Eye (tissue), 1 donor: ENCODE measurements around the gene NOS1AP.
"Not testable (repeated sequence)": the region's sequence is repeated elsewhere in the genome, so short reads cannot be mapped to it uniquely, and the experiment has no call there.

Experiments
- DNase-seq: peaks from one replicate; pipeline ENCODE4 v3.0.0-alpha.2; 2015

Gene NOS1AP

DNA sequence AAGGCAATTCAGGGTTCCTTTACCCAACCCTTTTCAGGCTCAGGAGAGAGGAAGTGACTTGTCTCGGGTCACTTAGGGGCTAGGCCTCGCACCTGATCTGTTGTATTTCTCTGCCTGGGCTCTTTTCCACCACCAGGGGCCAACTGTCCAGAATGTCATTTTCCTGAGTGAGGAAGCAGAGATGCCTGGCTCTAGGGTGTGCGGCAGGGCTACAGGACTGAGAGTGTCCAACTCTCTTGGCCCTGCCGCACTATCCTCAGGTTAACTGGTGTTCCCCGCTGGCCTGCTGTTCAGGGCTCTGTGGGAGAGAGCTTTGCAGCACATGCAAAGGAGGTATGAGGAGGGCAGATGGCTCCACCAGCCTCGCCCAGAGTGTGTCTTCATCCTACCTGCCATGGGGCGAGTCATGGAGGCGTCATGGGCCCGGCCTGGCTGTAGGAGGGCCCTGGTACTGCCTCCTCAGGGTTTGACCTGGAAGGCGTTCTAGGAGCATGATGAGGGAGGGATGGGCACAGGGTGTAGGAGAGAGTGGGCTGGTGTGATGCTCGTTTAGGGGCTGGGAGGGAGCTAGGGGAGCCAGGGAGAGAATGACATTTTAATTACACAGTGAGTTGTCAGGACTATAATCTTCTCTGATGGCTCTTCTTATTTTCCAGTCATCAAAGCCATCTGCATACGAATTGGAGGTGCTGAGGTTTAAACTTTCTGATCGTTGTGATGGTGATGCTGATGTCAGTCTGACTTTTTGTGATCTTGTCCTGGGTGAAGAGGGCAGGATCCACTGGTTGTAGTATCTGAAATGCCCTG, 128.3 kb downstream of the NOS1AP start:
- DNase-seq: no peak

DNA sequence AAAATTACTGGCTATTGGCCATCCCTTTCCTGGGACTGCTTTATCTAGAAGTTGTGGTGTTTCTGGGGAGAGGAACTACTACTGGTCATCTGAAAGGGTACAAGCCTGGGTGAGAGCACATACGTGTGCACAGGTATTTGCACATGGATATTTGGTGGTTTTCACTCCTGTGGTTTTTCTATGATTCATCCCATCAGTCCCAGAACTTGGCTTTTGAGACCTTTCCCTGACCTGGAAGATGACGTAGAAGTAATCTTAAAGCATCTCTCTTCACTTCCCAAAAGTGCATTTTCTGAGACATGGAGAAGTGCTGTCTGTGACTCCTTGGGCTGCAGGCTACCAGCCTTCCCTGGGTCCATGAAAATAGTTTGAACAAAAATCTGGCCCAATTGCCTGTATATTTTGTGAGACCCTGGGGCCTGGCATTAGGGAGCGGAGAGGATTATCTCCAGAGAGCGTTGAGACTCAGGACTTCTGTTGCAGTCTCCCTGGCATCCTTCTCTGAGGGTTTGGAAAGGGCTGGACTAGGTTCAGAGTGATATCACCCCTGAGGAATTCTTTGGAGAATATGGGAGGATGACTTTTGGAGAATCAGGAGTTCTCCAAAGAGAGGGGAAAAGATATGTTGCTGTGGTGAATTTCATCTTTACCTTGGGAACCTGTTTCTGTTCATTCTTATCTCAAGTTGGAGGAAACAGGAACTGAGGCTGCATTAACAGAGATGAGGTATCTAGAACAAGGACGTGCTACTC, 130.8 kb downstream of the NOS1AP start:
- DNase-seq: no peak

DNA sequence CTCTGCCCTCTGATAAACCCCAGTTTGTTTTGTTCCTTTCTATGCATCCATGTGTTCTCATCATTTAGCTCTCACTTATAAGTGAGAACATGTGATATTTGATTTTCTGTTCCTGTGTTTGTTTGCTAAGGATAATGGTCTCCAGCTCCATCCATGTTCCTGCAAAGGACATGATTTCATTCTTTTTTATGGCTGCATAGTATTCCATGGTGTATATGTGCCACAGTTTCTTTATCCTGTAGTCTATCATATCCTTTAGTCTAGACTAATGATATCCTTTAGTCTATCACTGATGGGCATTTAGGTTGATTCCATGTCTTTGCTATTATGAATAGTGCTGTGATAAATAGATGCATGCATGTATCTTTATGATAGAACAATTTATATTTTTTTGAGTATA, 131.6 kb downstream of the NOS1AP start:
- not testable (repeated sequence) for DNase-seq

DNA sequence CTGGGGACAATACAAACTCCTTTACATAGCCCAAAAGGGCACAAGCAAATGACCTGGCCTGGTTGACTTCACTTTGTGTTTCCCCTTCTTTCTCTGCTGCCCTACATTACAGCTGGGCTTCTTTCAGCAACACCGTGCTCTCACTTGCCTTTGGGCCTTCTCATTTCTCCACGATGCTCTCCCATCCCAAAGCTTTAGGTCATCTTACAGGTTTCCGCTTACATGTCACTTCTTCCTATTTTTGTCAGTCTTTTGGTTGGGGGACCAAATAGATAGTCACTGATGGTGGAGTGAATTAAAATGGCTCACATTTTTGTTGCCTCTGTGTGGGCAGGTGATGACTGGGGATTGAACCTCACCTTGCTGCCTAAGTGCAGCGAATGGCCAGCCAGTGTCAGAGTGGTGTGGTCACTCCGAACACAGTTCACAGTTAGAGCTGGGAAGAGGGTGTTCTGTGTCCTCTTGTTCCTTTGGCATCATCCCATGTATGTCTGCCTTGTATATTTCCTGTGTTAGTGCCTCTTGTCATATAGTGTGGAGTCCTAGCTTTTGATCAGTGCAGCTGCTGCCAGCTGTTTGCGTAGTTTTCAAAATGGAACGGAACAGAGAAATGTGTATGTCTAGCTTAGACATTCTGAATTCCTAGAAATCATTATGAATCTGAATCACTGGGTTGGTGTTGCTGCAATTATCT, 134.8 kb downstream of the NOS1AP start:
- no peak for DNase-seq

DNA sequence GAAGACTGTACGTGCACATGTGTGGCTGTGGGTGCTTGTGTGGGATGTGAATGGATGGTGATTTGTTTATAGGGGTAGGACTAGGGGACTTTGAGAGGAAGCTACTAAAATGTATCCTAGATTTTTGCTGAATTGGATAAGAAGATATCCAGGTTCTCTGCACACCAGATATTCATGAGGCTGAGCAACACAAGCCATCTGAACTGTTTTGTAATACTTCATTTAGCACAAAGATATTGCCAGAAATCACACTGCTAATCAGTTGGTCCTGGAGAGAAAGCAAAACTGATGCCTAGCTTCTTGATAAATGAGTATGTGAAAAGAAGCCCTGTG, 135.3 kb downstream of the NOS1AP start:
- no peak for DNase-seq

DNA sequence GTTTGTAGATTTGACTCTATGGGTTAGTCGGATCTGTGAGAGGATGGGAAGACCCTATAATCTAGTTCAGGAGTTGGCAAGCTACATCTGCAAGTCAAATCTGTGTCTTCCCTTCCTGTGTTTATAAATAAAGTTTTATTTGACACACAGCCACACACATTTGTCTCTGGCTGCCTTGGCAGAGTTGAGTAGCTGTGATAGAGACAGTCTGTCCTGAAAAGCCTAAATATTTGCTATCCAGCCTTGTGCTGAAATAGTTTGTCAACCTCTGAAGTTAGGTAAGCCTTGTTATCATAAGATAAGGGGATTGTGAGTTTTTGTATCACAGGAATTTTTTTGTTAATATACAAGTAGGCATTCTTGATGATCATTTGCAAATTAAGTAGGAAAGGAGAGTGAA, 136.8 kb downstream of the NOS1AP start:
- no peak for DNase-seq

DNA sequence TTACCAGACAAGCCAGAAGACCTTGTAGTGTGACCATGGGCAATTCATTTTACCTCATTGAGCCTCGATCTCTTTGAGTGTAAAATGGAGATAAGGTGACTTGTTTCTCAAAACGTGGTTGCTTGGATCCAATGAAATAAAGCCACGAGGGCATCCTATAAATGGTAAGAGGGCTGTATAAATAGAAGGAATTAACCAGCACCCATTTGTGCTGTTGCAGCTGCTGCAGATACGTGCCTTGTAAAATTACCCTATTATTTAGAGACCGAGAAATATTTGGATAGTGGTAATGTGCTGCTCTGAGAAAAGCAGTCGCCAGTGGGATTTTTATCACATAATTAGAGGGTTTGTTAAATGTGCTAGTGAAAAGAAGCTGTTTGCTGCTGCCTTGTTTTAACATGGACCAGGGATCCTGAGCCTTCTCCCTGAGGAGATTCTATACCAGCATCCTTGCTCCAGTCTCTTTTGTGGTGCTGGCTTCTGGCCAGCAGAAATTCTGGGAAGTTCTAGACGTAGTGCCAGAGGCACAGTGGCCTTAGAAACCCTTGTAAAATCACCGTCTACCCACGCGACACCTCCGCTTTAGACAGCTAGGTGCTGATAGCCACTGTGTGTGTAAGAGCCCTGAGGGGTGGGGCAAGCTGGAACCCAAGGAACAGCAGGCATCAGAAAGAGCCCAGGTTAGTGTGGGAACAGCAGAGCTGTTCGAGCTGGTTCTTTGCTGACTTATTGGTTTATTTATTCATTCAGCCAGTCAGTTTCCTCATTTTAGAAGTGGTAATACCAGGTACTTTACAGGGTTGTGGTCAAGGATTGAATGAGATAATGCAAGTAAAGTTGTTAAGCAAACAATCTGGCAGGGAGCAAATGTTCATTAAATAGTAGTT, 137.5 kb downstream of the NOS1AP start:
- DNase-seq: no peak

DNA sequence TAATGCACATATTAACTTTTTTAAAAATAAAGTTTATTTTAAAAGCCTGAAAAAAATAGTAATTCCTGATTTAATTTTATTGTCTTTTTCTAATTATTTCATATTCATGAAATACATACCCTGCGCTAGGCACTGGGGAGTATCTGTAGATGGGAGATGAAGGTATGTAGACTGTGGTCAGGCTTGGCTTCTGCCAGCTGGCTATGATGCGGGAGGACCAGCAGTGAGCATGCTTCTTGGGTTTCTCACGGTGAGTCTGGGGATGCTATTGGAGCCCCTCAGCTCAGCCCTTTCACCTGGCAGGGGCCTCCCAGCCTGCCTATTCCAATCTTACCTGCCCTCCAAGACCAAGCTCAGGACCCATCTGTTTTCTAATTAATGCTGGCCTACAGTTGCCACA, 138.4 kb downstream of the NOS1AP start:
- no peak for DNase-seq

DNA sequence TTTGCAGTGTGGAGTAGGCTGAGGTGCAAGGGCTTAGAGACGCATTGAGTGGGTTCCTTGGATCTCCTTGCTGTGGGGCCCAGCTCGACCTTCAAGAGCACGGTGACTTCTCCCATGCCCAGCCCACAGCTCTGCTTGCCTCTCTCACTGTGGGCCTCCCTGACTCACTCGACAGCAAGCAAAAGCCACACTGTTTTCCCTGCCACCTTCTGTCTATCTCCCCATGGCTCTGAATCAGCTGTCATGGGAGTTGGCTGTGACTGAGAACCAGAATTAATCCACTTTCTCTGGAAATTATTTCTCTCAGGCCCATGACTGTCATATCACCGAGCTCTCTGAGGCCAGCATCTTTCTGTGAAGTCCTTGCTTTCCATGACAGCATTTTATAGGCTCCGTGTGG, 140.7 kb downstream of the NOS1AP start:
- no peak for DNase-seq

DNA sequence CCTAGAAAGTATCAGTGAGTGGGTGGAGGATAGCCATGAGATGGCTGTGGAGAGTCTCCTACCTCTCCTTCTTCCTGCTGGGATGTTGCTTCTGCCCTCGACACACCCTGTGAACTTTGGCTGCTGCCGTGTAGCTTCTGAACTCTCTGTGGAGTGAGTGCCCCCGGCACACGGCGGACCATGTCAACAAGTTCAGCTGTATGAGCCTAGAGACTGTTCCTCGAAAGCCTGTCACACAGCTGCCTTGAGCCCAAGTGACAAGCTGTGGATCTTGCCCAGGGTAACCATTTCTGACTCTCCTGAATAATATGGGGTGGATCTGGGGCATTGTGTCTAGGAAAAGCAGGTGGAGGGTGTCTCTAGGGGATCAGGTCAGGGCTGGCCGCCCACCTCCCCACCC, 143.2 kb downstream of the NOS1AP start:
- no peak for DNase-seq

DNA sequence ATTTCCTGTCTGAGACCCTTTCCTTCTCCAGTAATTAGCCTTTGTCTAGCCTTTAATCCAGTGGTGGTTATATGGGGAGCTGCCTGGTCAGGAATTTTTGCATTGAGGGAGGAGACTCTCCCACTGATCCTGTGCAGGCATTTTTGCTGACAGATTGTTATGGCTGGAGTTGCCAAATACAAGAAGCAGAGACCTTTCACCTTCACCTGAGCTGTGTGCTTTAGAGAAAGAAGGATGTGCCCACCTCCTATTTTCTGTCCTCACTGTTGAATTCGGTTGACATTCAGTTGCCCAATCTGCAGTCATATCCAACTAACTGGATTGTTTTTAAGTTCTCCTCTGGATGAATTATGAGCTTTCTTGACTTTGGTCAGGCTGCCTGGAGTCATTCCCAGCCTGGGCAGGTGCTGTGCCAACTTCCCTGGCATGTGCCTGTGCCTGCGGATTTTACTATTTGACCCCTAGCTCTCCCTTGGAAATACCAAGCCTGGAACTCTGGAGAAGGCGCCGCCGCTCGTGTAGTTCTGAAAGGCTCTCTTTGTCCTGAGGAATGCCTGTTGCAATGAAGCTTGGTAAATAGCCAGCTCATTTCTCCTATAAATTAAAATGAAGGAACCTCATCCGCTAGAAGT, 143.9 kb downstream of the NOS1AP start:
- peak; percentile 78 for DNase-seq

DNA sequence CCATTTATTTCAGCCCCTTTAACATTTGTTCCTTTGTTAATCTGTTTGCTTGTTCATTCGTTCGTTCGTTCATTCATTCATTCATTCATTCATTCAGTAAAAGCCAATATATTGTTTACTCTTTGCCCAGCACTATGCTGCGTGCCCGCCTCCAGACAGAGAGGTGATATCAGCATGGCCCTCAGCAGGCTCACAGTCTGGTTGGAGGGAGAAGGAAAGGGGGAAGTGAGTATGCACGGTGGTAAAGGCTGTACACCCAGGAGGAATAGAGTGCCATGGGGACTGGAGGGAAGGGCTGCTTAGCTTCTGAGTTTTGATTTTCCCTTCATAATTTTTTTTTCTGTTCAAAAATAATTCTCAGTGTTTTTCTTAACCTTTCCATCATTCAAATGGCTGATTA, 144.7 kb downstream of the NOS1AP start:
- no peak for DNase-seq

DNA sequence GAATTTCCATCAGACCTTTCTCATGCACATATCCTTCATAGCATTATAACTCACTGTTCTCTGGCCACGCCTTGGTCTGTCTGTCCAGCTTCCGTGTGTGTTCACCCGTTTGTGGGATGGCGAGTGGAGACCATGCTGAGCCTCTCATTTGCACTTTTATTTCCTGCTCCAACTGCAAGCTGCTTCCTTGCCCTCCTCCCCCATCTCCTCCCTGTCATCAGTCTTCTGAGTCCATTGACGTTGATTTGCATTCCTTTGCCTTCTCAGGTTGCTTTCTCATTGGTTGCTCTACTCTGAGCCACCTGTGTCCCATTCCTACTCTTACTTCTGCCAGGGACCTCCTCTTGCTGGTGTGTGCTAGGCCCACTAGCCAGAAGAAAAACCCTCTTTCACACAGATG, 146.4 kb downstream of the NOS1AP start:
- no peak for DNase-seq

DNA sequence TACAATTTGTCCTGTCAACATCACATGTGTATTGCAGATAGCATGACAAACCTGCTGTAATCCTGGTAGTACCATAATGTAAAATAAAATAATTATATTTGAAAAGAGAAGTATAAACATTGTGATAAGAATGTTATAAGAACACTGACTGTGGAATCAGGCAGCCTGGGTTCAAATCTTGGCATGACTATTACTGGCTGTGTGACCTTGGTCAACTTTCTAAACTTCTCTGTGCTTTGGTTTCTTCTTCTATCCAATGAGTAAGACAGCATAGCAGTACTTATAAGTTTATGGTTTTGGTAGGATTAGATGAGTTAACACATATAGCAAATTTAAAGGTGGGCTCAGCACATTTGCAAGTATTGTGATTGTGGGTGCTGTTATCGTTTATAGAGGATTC, 147.1 kb downstream of the NOS1AP start:
- DNase-seq: no peak

DNA sequence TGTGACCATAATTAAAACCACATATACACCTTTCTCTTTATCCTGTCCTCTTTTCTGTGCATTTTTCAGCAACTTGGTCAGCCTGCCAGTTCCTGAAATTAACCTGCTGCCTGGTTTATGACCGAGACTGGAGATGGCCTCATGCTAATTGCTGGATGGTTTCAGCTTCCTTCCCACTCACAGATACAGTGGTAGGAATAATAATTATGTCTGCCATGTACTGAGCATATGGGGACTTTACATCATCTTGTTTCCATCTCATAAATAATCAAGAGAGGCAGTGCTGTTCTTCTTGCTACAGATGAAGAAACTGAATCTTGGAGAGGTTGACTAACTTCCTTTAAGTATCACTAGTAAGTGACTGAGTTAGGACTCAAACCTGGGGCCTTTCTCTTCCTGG, 148.2 kb downstream of the NOS1AP start:
- no peak for DNase-seq

DNA sequence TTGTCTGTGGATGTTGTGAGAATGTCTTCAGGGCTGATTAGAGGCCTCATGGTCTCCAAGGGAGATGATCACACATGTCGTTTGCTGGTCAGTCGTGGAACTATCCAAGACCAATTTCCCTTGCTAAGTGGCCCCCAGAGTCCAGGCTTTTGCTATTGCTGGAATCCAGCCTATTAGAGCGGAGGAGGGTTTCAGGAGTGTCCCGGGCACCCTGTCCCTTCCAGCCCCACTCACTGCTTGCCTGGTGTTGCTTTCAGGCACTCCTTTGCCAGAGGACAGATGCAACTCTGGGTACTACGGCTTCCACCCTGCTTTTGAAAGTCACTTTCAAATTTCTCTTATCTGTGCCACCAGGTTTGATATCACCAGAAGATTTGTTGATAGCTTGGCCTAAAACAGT, 149.1 kb downstream of the NOS1AP start:
- DNase-seq: no peak

DNA sequence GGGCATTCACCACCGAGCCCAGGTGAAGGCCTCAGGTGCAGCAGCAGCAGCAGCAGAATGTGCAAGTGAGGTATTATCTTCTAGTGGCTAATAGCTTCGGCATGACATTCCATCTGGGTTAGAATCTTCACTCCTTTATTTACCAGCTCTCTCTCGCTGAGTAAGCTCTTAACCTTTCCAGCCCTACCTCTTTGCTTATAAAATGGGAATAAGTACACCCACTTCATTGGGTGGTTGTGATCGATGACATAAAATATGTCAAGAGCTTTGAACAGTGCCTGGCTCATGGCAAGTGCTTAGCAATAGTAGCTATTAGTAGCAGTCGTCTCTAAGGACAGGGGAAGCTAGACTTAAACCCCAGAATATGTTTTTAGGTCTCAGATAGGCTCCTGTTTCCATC, 149.5 kb downstream of the NOS1AP start:
- no peak for DNase-seq

DNA sequence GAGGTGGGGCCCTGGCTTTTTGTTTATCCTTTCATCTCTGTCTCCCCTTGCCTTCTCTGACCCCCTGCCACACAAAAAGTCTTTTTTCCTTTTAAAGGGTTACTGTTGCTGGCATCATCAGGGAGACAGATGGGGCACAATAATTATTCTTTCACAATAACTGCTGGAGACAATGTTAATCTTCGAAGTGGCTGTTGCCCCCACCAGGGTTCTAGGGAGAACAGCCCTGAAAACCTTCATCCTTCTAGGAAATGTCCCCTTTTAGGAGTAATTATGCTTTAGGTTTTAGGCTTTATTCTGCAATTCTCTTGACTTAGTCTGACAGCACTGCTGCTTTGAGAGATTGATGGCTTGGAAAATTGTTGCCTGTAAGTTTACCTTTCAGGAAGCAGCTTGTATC, 150.0 kb downstream of the NOS1AP start:
- DNase-seq: no peak

DNA sequence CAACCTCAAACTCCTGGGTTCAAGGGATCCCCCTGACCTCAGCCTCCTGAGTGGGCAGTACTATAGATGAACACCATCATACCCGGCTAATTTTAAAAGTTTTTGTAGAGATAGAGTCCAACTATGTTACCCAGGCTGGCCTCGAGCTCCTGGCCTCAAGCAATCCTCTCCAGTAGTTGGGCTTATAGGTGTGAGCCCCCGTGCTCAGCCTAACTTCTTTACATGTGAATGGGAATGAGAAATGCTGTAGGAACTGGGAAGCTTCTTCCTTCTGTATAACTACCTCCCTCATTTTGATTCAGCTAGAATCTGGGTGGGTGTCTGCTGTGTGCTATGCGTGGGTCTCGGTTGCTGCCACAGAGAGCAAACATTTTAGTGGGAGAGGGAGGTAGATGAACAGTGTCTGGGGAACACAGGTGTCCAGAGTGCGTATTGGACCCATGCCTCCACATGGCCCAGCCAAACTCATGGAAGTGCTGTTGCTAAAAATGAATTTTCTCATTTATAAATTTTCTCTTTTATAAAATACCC, 150.6 kb downstream of the NOS1AP start:
- DNase-seq: no peak

DNA sequence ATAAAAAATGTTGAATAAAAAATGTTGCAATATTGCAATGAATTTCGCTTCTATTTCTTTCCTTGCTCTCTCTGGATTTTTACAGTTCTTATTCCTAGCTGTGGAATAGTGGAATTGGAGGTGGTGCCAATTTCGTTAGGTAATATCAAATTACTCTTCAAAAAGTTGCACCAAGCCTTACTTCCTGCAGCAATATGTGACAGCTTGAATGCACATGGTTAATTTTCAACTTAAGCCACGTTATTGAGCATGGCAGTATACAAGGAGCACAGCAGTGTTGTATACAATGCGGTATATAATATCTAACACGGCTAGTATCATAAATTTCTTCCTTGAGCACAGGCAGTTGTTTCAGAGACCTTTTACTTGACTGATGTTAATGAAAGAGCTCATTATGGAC, 152.5 kb downstream of the NOS1AP start:
- no peak for DNase-seq

DNA sequence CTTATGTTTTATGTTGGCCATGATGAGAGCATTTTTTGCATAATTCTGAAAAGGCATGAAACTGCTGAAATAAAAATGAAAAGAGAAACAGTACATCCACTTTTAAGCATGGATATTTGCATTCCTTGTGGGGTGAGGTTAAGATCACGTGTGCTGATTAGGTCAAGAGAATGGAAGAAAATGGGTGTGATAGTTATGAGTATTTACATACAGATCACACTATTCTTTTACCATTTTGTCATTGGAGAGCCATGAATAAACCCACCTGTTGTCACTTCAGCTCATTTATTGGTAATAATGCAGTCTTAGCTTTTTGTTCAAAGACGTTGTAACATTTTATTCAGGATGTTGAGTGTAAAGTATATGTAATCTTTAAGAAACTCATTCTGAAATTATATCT, 153.2 kb downstream of the NOS1AP start:
- DNase-seq: no peak

DNA sequence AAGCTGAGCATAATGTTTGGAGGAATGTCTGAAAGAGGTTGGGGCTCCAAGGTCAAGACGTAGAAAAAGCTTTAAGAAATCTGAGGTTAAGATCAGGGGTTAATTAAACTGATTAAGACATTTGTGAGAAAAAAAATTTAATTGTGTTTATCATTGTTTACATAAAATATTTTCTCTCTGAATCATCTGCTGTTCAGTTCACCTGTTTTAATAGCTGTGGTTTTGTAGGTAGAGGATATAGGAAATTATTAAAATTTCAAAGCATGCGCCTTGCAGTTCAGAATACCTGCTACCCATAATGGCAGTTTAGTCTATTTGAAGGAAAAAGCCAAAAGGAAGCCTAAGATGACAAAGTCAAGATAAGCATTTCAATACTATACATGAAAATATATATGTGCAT, 154.0 kb downstream of the NOS1AP start:
- no peak for DNase-seq
